ENCODE results near the gene DSG3. TPM values are rescaled to one million over a fixed set of nuclear protein-coding genes. Genes with fewer than 3 reads are reported as not detected.

DSG3 gene
- total RNA-seq, 1 donor from 2014 or later: not detected

GRCh38 chr18:31436825-31437224 is 10.7 kb upstream of the DSG3 start:
- intact Hi-C loops (cut with DNase I): no loop called here

GRCh38 chr18:31438402-31438801 is 9.1 kb upstream of the DSG3 start:
- Histone ChIP-seq H3K9me3 (no peaks in the 10 kb centered on the region), H3K4me1 (no peaks in the 10 kb centered on the region), H3K27ac (no peak overlapping the region), H3K27me3 (no peaks in the 10 kb centered on the region), H3K36me3 (no peaks in the 10 kb centered on the region), H3K4me3 (no peak overlapping the region)
- intact Hi-C loops (cut with DNase I): no loop called here
- TF ChIP-seq, protein P1, sequence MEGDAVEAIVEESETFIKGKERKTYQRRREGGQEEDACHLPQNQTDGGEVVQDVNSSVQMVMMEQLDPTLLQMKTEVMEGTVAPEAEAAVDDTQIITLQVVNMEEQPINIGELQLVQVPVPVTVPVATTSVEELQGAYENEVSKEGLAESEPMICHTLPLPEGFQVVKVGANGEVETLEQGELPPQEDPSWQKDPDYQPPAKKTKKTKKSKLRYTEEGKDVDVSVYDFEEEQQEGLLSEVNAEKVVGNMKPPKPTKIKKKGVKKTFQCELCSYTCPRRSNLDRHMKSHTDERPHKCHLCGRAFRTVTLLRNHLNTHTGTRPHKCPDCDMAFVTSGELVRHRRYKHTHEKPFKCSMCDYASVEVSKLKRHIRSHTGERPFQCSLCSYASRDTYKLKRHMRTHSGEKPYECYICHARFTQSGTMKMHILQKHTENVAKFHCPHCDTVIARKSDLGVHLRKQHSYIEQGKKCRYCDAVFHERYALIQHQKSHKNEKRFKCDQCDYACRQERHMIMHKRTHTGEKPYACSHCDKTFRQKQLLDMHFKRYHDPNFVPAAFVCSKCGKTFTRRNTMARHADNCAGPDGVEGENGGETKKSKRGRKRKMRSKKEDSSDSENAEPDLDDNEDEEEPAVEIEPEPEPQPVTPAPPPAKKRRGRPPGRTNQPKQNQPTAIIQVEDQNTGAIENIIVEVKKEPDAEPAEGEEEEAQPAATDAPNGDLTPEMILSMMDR (IDR thresholded peaks at IDR 0.05): no peak
- no peak for DNase-seq (ENCODE audit: low spot score in 2 of 2)

More at GRCh38 chr18:31436825-31437224, 10.7 kb upstream of the DSG3 start:
- H3K4me3 ChIP-seq: no peak overlapping the region
- TF ChIP-seq, protein P1 (IDR thresholded peaks at IDR 0.05): no peak
- H3K9me3 ChIP-seq: no peaks in the 10 kb centered on the region
- no peaks in the 10 kb centered on the region for H3K4me1 ChIP-seq
- H3K27me3 ChIP-seq: no peaks in the 10 kb centered on the region
- DNase-seq (ENCODE audit: low spot score in 2 of 2): no peak
- H3K27ac ChIP-seq: no peak overlapping the region
- H3K36me3 ChIP-seq: no peaks in the 10 kb centered on the region

- Histone ChIP-seq H3K36me3 (no peaks in the 10 kb centered on the region), H3K27me3 (no peaks in the 10 kb centered on the region), H3K27ac (no peak overlapping the region), H3K4me3 (no peak overlapping the region), H3K9me3 (no peaks in the 10 kb centered on the region), H3K4me1 (no peaks in the 10 kb centered on the region)
- no peak for DNase-seq (ENCODE audit: low spot score in 2 of 2)
- TF ChIP-seq, protein P1 (IDR thresholded peaks at IDR 0.05): no peak
- intact Hi-C loops (cut with DNase I): no loop called here
Measured at GRCh38 chr18:31439807-31440325, 7.7 kb upstream of the DSG3 start.

GRCh38 chr18:31440787-31441186 is 6.8 kb upstream of the DSG3 start:
- no peaks in the 10 kb centered on the region for H3K27me3 ChIP-seq
- intact Hi-C loops (cut with DNase I): no loop called here

DNA sequence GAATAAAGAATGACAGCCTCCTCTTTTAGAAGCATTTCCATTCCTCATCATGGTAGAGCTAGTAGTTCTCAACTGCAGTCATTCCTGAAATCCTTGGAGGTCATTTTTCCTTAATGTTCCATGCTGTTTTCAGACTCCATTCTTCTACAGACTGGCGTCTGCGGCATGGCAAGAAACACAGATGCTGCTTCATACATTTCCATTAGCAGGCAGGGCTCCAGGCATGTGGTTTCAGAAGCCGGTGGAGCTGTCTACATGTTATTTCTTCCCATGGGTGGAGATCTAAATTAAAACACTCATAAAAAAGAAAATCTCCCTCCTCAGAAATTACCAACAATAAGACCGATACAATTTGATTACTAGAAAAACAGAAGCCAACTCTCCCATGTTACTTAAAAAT is 6.0 kb upstream of the DSG3 start:
- H3K27ac ChIP-seq: no peak overlapping the region
- no peaks in the 10 kb centered on the region for H3K27me3 ChIP-seq
- no peak overlapping the region for H3K4me3 ChIP-seq
- H3K9me3 ChIP-seq: no peaks in the 10 kb centered on the region
- TF ChIP-seq, protein P1 (IDR thresholded peaks at IDR 0.05): no peak
- no peaks in the 10 kb centered on the region for H3K4me1 ChIP-seq
- no peaks in the 10 kb centered on the region for H3K36me3 ChIP-seq
- no peak for DNase-seq (ENCODE audit: low spot score in 2 of 2)
- intact Hi-C loops (cut with DNase I): no loop called here

More at GRCh38 chr18:31440787-31441186, 6.8 kb upstream of the DSG3 start:
- Histone ChIP-seq H3K9me3 (no peaks in the 10 kb centered on the region), H3K4me3 (no peak overlapping the region), H3K27ac (no peak overlapping the region), H3K4me1 (no peaks in the 10 kb centered on the region), H3K36me3 (no peaks in the 10 kb centered on the region)
- TF ChIP-seq, protein P1 (IDR thresholded peaks at IDR 0.05): no peak
- no peak for DNase-seq (ENCODE audit: low spot score in 2 of 2)

DNA sequence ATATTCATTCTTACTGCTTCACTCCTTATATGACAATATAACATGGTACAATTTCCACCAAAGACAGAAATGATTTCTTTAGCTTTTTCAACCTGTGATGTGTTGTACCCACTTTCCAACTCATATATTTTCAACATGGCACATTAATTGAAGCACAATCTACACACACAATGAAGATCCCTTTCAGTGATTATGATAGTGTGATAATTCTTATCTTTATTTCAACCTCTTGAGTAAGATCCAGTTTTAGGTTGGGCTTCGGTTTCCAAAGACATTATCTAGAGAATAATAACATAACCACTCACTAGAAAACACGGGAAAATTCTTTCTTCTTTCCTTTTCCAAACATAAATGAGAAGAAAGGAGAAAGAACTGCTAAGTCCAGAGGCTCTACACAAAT is 3.4 kb upstream of the DSG3 start:
- no peak for DNase-seq (ENCODE audit: low spot score in 2 of 2)
- Histone ChIP-seq H3K36me3 (no peaks in the 10 kb centered on the region), H3K27ac (no peak overlapping the region), H3K9me3 (no peaks in the 10 kb centered on the region), H3K4me1 (no peaks in the 10 kb centered on the region), H3K4me3 (no peak overlapping the region), H3K27me3 (no peaks in the 10 kb centered on the region)
- TF ChIP-seq, protein P1 (IDR thresholded peaks at IDR 0.05): no peak
- intact Hi-C loops (cut with DNase I): no loop called here

Measured in ascending aorta (tissue), 2 donors.